Measurements from ENCODE around the gene RFX8. TPM values are rescaled to one million over a fixed set of nuclear protein-coding genes. Genes with fewer than 3 reads are reported as not detected.

The RFX8 gene
- total RNA-seq (2014; rRNA removed; shearing (Covaris generic)), result 0.68 TPM in 1 of 2 replicates, not detected in the other

GRCh38 chr2:101474731-101475384 is at the start of gene RFX8:
Gene RFX8 (minus strand): TSS chr2:101475112. CDS start chr2:101466848, 8,264 bp downstream.
- Histone ChIP-seq H3K27me3 (replicated peaks) (no peaks in the 10 kb centered on the region), H3K36me3 (peaks cover 4% of the 10 kb centered on the region; the same call in 1 of the 2 replicates), H3K4me3 (peak within 1 kb of the TSS; percentile 71), H3K27ac (peak within 1 kb of the TSS; percentile 87), H3K9me3 (replicated peaks) (no peaks in the 10 kb centered on the region), H3K4me1 (replicated peaks) (peaks cover 41% of the 10 kb centered on the region)
- peak; percentile 52 to 60 for DNase-seq (ENCODE audit: low read depth in 1 of 2, low spot score in 2 of 2)

- H3K4me3 ChIP-seq, result no peak overlapping the region
- no peaks in the 10 kb centered on the region for H3K27me3 ChIP-seq (replicated peaks)
- no peaks in the 10 kb centered on the region for H3K36me3 ChIP-seq
- no peaks in the 10 kb centered on the region for H3K9me3 ChIP-seq (replicated peaks)
- H3K4me1 ChIP-seq (replicated peaks), result peaks cover 42% of the 10 kb centered on the region
- no peak for DNase-seq (ENCODE audit: low read depth in 1 of 2, low spot score in 2 of 2)
- H3K27ac ChIP-seq, result no peak overlapping the region
These were observed 46.6 kb upstream of the RFX8 start for GRCh38 chr2:101521487-101521886.

- 0 out of 2 replicates have a peak overlapping the region, but pooled peaks have one; percentile 1 for H3K27ac ChIP-seq
- no peaks in the 10 kb centered on the region for H3K27me3 ChIP-seq (replicated peaks)
- peaks cover 42% of the 10 kb centered on the region for H3K4me1 ChIP-seq (replicated peaks)
- no peaks in the 10 kb centered on the region for H3K9me3 ChIP-seq (replicated peaks)
- peak in 1 of 2 experiments; percentile 14 for DNase-seq (ENCODE audit: low read depth in 1 of 2, low spot score in 2 of 2)
- no peak overlapping the region for H3K4me3 ChIP-seq
- H3K36me3 ChIP-seq, result no peaks in the 10 kb centered on the region
These were observed 45.3 kb upstream of the RFX8 start for GRCh38 chr2:101520246-101520645.

GRCh38 chr2:101518578-101519492 is 43.9 kb upstream of the RFX8 start:
- peak; percentile 37 to 55 for DNase-seq (ENCODE audit: low read depth in 1 of 2, low spot score in 2 of 2)
- H3K27ac ChIP-seq, result peak overlapping the region; percentile 14; the same call in 1 of the 2 replicates
- H3K9me3 ChIP-seq (replicated peaks), result no peaks in the 10 kb centered on the region
- peaks cover 42% of the 10 kb centered on the region for H3K4me1 ChIP-seq (replicated peaks)
- no peaks in the 10 kb centered on the region for H3K36me3 ChIP-seq
- no peak overlapping the region for H3K4me3 ChIP-seq
- no peaks in the 10 kb centered on the region for H3K27me3 ChIP-seq (replicated peaks)

- Histone ChIP-seq H3K27me3 (replicated peaks) (no peaks in the 10 kb centered on the region), H3K4me3 (no peak overlapping the region), H3K36me3 (no peaks in the 10 kb centered on the region), H3K9me3 (replicated peaks) (no peaks in the 10 kb centered on the region), H3K4me1 (replicated peaks) (peaks cover 42% of the 10 kb centered on the region), H3K27ac (peak overlapping the region; percentile 98)
- peak in 1 of 2 experiments; percentile 72 for DNase-seq (ENCODE audit: low read depth in 1 of 2, low spot score in 2 of 2)
These were observed 42.9 kb upstream of the RFX8 start for GRCh38 chr2:101517758-101518271.

DNA sequence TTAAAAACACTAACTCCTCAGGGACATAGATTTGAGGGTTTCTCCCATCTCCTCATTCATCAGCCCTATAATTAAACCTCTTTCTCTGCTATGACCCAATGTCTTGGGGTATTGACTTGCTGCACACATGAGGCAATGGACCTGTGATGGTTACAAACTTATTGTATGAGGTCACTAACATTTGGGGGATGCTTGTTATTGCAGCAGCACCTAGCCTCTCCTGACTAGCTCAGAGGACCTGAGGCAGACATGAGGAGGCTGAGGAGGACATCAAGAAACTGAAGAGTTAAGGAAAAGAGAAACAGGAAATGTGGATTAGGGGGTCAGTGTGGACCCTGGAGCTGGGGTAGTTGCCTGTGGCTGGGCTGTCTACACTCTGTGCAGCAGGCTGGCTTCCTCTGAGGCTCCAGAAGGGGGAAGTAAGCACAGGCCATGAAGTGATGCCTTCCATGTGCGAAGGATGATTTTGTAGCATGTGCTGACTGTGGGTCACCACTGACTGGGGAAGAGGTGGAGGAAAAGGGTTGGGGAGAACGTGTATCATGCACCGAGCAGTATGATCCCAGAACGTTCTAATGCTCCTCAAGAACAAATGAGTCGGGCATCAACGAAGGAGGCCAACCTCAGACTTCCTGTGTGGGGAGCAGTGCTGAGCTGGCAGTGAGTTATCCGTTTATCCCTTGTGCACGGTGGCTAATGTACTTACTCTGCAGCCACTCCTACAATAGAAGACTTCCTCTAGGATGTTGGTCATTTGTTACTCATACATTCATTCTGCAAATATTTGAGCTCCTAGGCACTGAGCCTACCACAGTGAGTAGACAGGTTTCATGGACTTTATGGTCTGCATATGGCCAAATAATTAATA is 42.1 kb upstream of the RFX8 start:
- peak overlapping the region; percentile 98 for H3K27ac ChIP-seq
- H3K4me1 ChIP-seq (replicated peaks), result peaks cover 42% of the 10 kb centered on the region
- DNase-seq (ENCODE audit: low read depth in 1 of 2, low spot score in 2 of 2), result peak; percentile 78 to 87
- no peaks in the 10 kb centered on the region for H3K9me3 ChIP-seq (replicated peaks)
- H3K36me3 ChIP-seq, result no peaks in the 10 kb centered on the region
- H3K27me3 ChIP-seq (replicated peaks), result no peaks in the 10 kb centered on the region
- H3K4me3 ChIP-seq, result no peak overlapping the region

- peak overlapping the region; percentile 98; the same call in 1 of the 2 replicates for H3K27ac ChIP-seq
These were observed 41.4 kb upstream of the RFX8 start for GRCh38 chr2:101516349-101516748.

DNA sequence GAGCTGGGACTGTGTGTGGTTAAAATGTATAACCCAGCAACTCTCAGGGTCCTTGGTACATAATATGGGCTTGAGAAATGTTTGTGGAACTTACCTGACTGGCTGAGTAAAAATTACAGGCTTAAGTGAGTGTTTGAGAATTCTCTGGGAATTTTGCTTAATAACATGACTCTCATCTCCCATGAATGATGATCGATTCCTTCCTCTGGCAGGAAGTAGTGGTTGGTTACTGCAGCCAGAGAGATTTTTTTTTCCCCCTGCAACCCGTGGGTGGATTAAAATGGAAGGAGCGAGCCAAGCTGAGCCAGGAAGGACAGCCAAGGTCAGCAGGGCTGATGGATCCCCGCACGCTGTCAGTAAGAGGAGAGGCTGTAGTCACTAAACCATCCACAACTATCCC is 40.6 kb upstream of the RFX8 start:
- no peaks in the 10 kb centered on the region for H3K36me3 ChIP-seq
- peaks cover 37% of the 10 kb centered on the region for H3K4me1 ChIP-seq (replicated peaks)
- H3K27ac ChIP-seq, result no peak overlapping the region
- no peak overlapping the region for H3K4me3 ChIP-seq
- no peak for DNase-seq (ENCODE audit: low read depth in 1 of 2, low spot score in 2 of 2)
- H3K9me3 ChIP-seq (replicated peaks), result no peaks in the 10 kb centered on the region
- no peaks in the 10 kb centered on the region for H3K27me3 ChIP-seq (replicated peaks)

More at GRCh38 chr2:101516349-101516748, 41.4 kb upstream of the RFX8 start:
- no peaks in the 10 kb centered on the region for H3K9me3 ChIP-seq (replicated peaks)
- no peak overlapping the region for H3K4me3 ChIP-seq
- no peaks in the 10 kb centered on the region for H3K36me3 ChIP-seq
- no peaks in the 10 kb centered on the region for H3K27me3 ChIP-seq (replicated peaks)
- no peak for DNase-seq (ENCODE audit: low read depth in 1 of 2, low spot score in 2 of 2)
- peaks cover 42% of the 10 kb centered on the region for H3K4me1 ChIP-seq (replicated peaks)

GRCh38 chr2:101512993-101513392 is 38.1 kb upstream of the RFX8 start:
- H3K27ac ChIP-seq, result no peak overlapping the region
- H3K4me3 ChIP-seq, result no peak overlapping the region
- peaks cover 14% of the 10 kb centered on the region for H3K4me1 ChIP-seq (replicated peaks)
- no peak for DNase-seq (ENCODE audit: low read depth in 1 of 2, low spot score in 2 of 2)
- no peaks in the 10 kb centered on the region for H3K9me3 ChIP-seq (replicated peaks)
- no peaks in the 10 kb centered on the region for H3K36me3 ChIP-seq
- no peaks in the 10 kb centered on the region for H3K27me3 ChIP-seq (replicated peaks)

- H3K27me3 ChIP-seq (replicated peaks), result no peaks in the 10 kb centered on the region
- DNase-seq (ENCODE audit: low read depth in 1 of 2, low spot score in 2 of 2), result no peak
These were observed 36.5 kb upstream of the RFX8 start for GRCh38 chr2:101511381-101511780.

DNA sequence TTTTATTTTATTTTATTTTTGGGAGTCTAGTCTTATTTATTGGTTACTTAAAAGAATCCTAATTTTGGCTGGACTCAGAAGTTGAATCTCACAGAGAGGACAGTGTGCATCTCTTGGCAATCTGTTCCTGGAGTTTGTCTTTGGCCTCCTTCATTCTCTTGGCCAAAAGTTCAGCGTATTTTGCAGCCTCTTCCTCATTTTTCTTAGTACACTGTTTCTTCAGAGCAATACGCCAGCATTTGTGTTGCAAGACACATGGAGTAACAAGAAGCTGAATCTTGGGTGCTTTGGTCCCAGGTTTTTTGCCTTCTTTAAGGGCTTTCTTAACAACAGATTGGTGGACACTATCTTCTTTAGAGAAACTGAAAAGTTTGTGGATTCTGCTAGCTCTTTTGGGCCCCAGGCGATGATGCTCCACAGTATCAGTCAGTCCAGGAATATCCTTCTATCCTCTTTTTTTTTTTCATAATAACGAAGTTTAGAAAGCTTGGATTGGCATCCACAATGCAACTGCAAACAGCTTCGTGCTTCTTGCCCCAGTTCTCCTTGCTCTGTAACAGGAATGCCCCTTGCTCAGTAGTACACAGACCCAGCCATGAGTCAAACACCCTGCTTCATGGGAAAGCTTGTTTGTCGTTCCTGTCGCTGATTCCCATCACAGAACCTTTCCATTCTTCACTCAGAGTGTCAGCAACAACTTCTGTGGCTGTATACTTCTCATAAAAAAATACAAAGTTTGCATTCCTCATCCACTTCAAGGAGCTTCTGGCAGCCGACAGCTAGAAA is 34.8 kb upstream of the RFX8 start:
- Histone ChIP-seq H3K27me3 (replicated peaks) (no peaks in the 10 kb centered on the region), H3K27ac (no peak overlapping the region)
- DNase-seq (ENCODE audit: low read depth in 1 of 2, low spot score in 2 of 2), result no peak

More at GRCh38 chr2:101511381-101511780, 36.5 kb upstream of the RFX8 start:
- H3K36me3 ChIP-seq, result no peaks in the 10 kb centered on the region
- H3K9me3 ChIP-seq (replicated peaks), result no peaks in the 10 kb centered on the region
- H3K4me1 ChIP-seq (replicated peaks), result no peaks in the 10 kb centered on the region
- H3K4me3 ChIP-seq, result no peak overlapping the region
- H3K27ac ChIP-seq, result no peak overlapping the region

GRCh38 chr2:101508636-101509035 is 33.7 kb upstream of the RFX8 start:
- no peak overlapping the region for H3K4me3 ChIP-seq
- H3K36me3 ChIP-seq, result no peaks in the 10 kb centered on the region
- no peak overlapping the region for H3K27ac ChIP-seq
- no peaks in the 10 kb centered on the region for H3K27me3 ChIP-seq (replicated peaks)
- DNase-seq (ENCODE audit: low read depth in 1 of 2, low spot score in 2 of 2), result no peak
- no peaks in the 10 kb centered on the region for H3K9me3 ChIP-seq (replicated peaks)
- no peaks in the 10 kb centered on the region for H3K4me1 ChIP-seq (replicated peaks)

More for the DNA sequence above, 34.8 kb upstream of the RFX8 start:
- Histone ChIP-seq H3K9me3 (replicated peaks) (no peaks in the 10 kb centered on the region), H3K4me3 (no peak overlapping the region), H3K4me1 (replicated peaks) (no peaks in the 10 kb centered on the region), H3K36me3 (no peaks in the 10 kb centered on the region)

Measured in SJSA1 (cell line).